GM12891 (cell line): ENCODE measurements around the gene DYNLL1.
"Not testable (repeated sequence)": the region's sequence is repeated elsewhere in the genome, so short reads cannot be mapped to it uniquely, and the experiment has no call there.

Experiments
- DNase-seq: peaks from one replicate; pipeline ENCODE4 v3.0.0; 2011; ENCODE audit warnings: low spot score; ENCODE audit not compliant: insufficient read length
- FAIRE-seq: peaks from 2 replicates; lab custom pipeline; 2011; peaks lifted over from hg19 to GRCh38; lab: Jason Lieb, UNC
- PAX5 ChIP-seq: IDR thresholded peaks from 2 replicates; pipeline ENCODE4 v1.6.1; 2011; ENCODE audit warnings: low read length, moderate library complexity, mild to moderate bottlenecking; ENCODE audit not compliant: insufficient read depth, severe bottlenecking
- POLR2A ChIP-seq: IDR thresholded peaks from 2 replicates; pipeline ENCODE4 v1.6.1; 2011; ENCODE audit warnings: low read depth, low read length, control low read depth
- POLR2AphosphoS5 ChIP-seq: IDR thresholded peaks from 2 replicates; pipeline ENCODE4 v1.6.1; 2011; ENCODE audit warnings: low read depth, low read length, control low read depth
- POU2F2 ChIP-seq: IDR thresholded peaks from 2 replicates; pipeline ENCODE4 v1.6.1; 2011; ENCODE audit warnings: low read depth, mild to moderate bottlenecking, control low read depth, low read length, moderate library complexity
- SPI1 ChIP-seq: IDR thresholded peaks from 2 replicates; pipeline ENCODE4 v1.6.1; 2011; ENCODE audit warnings: low read depth, low read length, control low read depth
- TAF1 ChIP-seq: IDR thresholded peaks from 2 replicates; pipeline ENCODE4 v1.6.1; 2011; ENCODE audit warnings: low read depth, low read length, control low read depth

DYNLL1 gene

DNA sequence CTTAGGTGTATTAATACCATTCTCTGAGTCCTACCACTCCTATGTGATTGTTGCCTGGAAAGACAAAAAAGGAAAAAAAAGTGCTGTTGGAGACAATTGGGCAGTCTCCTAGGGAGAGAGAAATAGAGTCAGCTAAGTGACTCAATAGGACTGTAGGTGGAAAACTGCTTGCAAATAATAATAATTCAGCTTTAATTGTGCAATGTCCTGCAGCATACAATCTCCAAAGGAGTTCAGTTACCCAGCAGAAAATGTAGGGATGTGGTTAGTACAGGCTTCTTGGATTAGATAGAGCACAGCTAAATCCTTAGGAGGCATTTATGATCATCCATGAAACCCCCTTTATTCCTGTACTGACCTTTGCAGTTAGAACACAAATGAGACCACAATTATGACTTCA lies 23.4 kb upstream of the DYNLL1 start:
- DNase-seq: no peak
- FAIRE-seq: no peak
- TF ChIP-seq POLR2A (no peak), POU2F2 (no peak), POLR2AphosphoS5 (no peak), SPI1 (no peak), PAX5 (no peak), TAF1 (no peak)

DNA sequence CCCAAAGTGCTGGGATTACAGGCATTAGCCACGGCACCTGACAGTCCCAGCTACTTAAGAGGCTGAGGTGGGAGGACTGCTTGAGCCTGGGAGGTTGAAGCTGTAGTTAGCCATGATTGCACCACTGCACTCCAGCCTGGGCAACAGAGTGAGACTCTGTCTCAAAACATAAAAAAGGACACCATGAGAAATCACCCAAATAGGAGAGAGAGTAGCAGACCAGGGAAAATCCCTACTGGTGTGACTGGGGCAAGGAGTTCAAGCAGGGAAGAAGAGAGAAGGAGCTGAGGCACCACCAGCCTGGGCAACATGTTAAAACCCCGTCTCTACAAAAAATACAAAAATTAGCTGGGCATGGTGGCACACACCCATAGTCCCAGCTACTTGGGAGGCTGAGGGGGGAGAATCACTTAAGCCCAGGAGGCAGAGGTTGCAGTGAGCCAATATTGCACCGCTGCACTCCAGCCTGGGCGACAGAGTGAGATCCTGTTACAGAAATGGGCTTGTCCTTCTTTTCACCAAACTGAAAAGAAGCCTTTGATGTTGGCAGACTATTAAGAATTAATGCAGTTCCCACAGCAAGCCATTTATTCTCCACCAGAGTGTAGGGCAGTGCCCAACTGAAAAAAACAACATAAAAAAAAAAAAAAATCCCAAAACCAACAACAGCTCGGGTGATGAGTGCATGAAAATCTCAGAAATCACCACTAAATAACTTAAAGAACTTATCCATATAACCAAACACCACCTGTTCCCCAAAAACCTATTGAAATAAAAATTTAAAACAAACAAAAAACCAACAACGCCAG lies 21.9 kb upstream of the DYNLL1 start:
- DNase-seq (no peak), FAIRE-seq (no peak)
- TF ChIP-seq POLR2A (no peak), POLR2AphosphoS5 (no peak), TAF1 (no peak), PAX5 (no peak), SPI1 (no peak), POU2F2 (no peak)

DNA sequence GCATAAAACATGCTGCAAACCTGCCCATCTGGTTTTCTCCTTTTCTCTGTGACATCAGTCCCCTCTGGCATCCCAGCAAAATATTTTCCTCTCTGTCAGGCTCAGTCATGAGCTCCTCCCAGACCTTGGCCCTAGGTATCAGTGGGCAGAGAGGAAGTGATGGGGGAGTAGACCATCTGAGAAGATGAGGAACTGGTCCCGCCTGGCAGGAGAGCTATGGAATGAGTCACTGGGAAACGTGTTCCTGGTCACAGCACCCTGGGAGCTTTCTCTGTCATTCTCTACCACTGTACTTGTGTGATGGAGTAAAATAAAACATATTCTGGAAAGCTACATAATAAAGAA lies 21.3 kb upstream of the DYNLL1 start:
- no peak for DNase-seq
- no peak for FAIRE-seq
- TF ChIP-seq SPI1 (peak; percentile 67), POLR2A (no peak)

DNA sequence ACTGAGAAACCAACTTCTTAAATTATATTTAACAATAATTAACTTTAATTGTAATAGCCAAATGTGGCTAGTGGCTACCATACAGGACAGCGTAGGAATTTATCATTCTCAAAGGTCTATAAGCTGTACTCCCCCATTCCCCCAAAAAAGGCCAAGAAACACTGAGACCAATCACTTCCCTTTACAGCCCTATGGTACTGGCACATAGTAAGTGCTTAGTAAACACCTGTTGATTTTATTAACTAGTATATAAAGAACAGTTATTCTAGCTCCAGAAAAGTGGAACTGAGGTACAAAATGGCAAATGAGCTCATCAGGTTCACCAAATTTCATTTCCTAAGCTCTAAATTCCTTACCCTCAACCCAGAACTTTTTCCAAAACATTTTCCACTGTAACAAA lies 20.3 kb upstream of the DYNLL1 start:
- no peak for TF ChIP-seq POLR2A
- TF ChIP-seq SPI1: no peak
- TF ChIP-seq PAX5: no peak
- no peak for TF ChIP-seq POU2F2
- TF ChIP-seq TAF1: no peak
- TF ChIP-seq POLR2AphosphoS5: no peak

DNA sequence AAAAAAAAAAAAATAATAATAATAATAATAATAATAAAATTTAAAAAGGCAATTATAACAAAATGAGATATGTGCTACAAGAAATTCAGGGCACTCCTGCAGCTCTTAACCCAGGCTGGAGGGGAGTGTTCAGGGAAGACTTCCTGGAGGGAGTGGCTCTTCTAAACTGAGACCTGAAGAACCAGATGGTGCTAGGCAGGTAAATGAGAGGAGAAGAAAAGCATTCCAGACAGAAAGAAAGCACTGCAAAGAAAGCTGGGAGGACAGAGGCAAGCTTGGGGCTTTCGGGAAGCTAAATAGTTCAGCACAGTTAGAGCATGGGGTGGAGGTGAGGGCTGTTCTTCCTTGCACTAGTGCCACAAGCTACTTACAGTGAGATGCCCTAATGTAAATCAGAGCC lies 16.5 kb upstream of the DYNLL1 start:
- TF ChIP-seq SPI1 (no peak), POLR2A (no peak), PAX5 (no peak), POLR2AphosphoS5 (no peak), POU2F2 (no peak), TAF1 (no peak)
- DNase-seq: no peak
- FAIRE-seq: no peak

More for the DNA sequence above, 20.3 kb upstream of the DYNLL1 start:
- no peak for DNase-seq
- FAIRE-seq: no peak

DNA sequence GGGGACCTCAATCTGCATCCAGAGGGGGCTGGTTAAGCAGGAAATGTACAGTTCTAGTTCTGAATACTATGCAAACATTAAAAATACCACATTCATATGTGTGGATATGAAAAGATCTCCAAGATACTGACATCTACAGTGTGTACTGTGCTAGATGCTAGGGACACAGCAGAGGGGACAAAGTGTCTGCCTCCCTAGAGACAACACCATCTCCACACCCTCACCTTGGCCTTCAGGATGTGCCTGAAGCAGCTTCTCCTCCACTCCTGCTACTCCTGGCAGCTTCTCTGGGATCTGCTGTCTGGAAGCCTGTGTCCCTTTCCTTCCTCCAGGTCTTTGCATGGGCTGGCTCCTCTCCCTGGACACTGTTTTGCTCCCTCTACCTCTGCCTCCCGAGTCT lies 15.7 kb upstream of the DYNLL1 start:
- TF ChIP-seq TAF1: no peak
- TF ChIP-seq POLR2A: no peak
- no peak for TF ChIP-seq POLR2AphosphoS5
- no peak for TF ChIP-seq SPI1
- TF ChIP-seq POU2F2: no peak
- no peak for TF ChIP-seq PAX5
- DNase-seq: no peak
- FAIRE-seq: no peak

DNA sequence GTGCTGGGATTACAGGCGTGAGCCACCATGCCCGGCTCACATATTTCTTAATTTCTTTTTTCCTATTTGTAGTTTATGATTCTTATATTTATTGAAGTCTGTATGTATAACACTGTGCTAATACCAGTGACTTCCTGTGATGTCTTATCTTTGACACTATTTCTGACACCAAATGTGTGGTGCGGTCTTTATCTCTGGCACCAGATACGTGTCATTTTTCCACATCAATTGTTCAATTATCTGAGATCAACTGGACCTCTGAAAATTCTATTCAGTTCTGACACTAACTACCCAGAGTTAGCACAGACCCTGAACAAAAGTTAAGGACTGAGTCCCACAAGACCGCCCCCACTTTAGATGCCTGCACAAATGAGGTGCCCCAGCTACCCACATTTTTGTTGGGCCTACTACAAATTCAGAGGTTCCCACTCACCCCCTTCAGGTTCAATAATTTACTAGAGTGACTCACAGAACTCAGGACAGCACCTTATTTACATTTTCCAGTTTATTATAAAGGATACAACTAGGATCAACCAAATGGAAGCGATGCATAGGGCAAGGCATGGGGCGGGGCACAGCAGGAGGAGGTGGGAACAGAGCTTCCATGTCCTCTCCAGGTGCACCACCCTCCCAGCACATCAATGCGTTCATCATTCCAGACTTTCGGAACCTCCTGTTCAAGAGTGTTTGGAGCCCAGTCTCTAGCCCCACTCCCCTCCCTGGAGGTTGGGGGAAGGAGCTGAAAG lies 14.7 kb upstream of the DYNLL1 start:
- TF ChIP-seq POLR2AphosphoS5 (no peak), TAF1 (no peak), PAX5 (no peak), POU2F2 (no peak), SPI1 (no peak), POLR2A (no peak)
- DNase-seq (no peak), FAIRE-seq (no peak)

DNA sequence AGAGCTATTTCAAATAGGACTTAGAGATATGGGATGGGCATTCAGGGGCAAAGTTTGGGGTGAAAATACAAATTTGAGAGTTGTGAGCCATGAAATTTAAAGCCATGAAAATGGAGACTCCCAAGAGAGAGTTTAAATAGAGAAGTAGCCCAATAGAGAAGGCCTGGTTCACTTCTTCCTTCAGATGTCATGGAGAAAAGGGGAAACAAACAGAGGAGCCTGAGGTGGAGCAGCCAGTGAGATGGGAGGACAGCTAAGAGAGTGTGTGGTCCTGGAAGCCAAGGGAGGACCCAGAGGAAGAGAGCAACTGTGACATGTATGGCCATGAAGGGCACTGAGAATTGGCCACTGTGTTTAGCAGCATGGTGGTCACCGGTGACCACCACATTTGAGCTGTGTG lies 12.3 kb upstream of the DYNLL1 start:
- DNase-seq (no peak), FAIRE-seq (no peak)
- TF ChIP-seq SPI1 (no peak), POU2F2 (no peak), PAX5 (no peak), POLR2AphosphoS5 (no peak), POLR2A (no peak), TAF1 (no peak)

DNA sequence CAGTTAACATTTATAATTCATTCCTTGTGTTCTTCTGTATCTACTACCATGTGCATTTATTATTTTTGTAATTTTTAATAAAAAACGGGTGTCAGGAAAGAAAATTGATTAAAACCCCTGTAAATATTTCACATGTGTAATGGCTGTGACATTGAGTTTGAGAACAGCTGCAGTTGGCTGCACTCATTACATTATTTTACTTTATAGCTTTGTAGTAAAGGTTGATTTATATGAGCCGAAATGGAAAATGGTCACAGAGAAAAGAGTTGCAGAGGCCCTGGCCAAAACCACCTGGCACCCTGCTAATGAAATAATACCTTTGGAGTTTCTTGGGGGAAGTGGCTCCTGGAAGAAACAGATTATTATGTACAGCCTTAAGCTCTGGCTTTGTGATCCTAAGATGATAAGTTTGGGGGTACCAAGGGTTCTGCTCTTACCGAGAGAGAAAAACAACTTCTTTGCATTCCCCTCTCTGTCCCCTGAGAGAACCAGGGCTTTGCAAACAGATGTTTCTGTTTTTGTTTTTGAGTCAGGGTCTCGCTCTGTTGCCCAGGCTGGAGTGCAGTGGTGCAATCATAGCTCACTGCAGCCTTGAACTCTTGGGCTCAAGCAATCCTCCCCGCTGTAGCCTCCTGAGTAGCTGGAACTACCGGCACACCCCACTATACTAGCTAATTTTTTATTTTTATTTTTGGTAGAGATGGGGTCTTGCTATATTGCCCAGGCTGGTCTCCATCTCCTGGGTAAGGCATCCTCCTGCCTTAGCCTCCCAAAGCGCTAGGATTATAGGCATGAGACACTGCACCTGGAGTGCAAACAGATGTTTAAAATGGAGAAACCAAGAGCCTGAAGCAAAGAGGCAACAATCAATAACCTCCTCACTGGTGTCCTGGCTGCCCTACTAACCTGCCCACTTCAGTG lies 9.7 kb upstream of the DYNLL1 start:
- FAIRE-seq: no peak
- DNase-seq: no peak
- TF ChIP-seq POLR2A: no peak
- no peak for TF ChIP-seq POLR2AphosphoS5
- no peak for TF ChIP-seq PAX5
- no peak for TF ChIP-seq TAF1

DNA sequence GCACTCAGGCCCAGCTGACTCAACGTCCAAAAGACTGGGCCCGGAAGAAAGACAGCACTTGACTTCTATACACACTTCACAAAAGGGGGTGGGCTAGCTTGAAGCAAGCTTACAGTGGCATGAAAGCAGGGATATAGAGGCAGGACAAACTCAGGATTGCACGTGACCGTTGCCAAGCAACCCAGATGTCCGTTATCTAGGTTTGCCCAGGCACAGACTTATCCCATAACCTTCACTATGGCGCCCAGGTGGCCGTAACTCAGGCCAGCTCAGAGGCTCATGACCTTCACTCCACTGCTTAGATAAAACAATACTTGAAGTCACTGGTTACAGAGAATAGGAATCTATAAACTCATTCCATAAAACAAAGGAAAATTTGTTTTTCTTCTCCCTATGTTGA lies 8.4 kb upstream of the DYNLL1 start:
- not testable (repeated sequence) for DNase-seq, FAIRE-seq
